KMS-11 (cell line): ENCODE data around the gene EXOC6B.

Experiments
- H2AFZ ChIP-seq: fragments of 200-600 bp; sonication (generic); 2 replicates; pipeline ENCODE4 v1.6.1; 2016; ENCODE audit warnings: antibody characterized with exemption, mixed run types, low read depth
- H3K27ac ChIP-seq: fragments of 200-600 bp; sonication (generic); 2 replicates; pipeline ENCODE4 v1.6.1; 2016; ENCODE audit warnings: mild to moderate bottlenecking, mixed run types
- H3K27me3 ChIP-seq: fragments of 200-600 bp; sonication (generic); 2 replicates; pipeline ENCODE4 v1.6.1; 2017; ENCODE audit warnings: mild to moderate bottlenecking, low read depth, mixed run types, moderate library complexity; ENCODE audit not compliant: insufficient read depth
- H3K36me3 ChIP-seq: fragments of 200-600 bp; sonication (generic); 2 replicates; pipeline ENCODE4 v1.6.1; 2017; ENCODE audit warnings: mild to moderate bottlenecking, mixed run types; ENCODE audit not compliant: insufficient read depth
- H3K4me1 ChIP-seq: fragments of 200-600 bp; sonication (generic); 2 replicates; pipeline ENCODE4 v1.6.1; 2016; ENCODE audit warnings: mild to moderate bottlenecking, low read depth, mixed run types; ENCODE audit not compliant: poor library complexity, severe bottlenecking
- H3K4me2 ChIP-seq: fragments of 200-600 bp; sonication (generic); 2 replicates; pipeline ENCODE4 v1.7.0; 2016; ENCODE audit warnings: mild to moderate bottlenecking, mixed run types
- H3K4me3 ChIP-seq: fragments of 200-600 bp; sonication (generic); IDR thresholded peaks from 2 replicates; pipeline ENCODE4 v1.6.1; 2017; ENCODE audit warnings: low read depth, low read length, mixed read lengths; ENCODE audit not compliant: insufficient read depth
- H3K79me2 ChIP-seq: fragments of 200-600 bp; sonication (generic); 2 replicates; pipeline ENCODE4 v1.6.1; 2016; ENCODE audit warnings: low read depth, mixed run types; ENCODE audit not compliant: insufficient read depth
- H3K9ac ChIP-seq: fragments of 200-600 bp; sonication (generic); 2 replicates; pipeline ENCODE4 v1.6.1; 2016; ENCODE audit warnings: mild to moderate bottlenecking, mixed run types
- H4K20me1 ChIP-seq: fragments of 200-600 bp; sonication (generic); 2 replicates; pipeline ENCODE4 v1.6.1; 2016; ENCODE audit warnings: mild to moderate bottlenecking, mixed run types; ENCODE audit not compliant: insufficient read depth
- CTCF ChIP-seq: fragments of 200-600 bp; sonication (generic); conservative IDR thresholded peaks from 2 replicates; pipeline ENCODE4 v1.6.1; 2017; ENCODE audit warnings: low read depth, mild to moderate bottlenecking, antibody characterized with exemption, low read length, moderate library complexity, mixed read lengths

The EXOC6B gene

GRCh38 chr2:72612614-72613160 is 213.1 kb downstream of the EXOC6B start:
- H3K4me1 ChIP-seq, result no peaks in the 10 kb centered on the region
- TF ChIP-seq CTCF, result no peak
- no peak overlapping the region for H3K4me3 ChIP-seq
- H3K27ac ChIP-seq, result no peak overlapping the region
- H3K36me3 ChIP-seq, result no peaks in the 10 kb centered on the region
- no peak overlapping the region for H2AFZ ChIP-seq
- H3K27me3 ChIP-seq, result no peaks in the 10 kb centered on the region
- H3K4me2 ChIP-seq, result no peak overlapping the region
- H3K79me2 ChIP-seq, result no peaks in the 10 kb centered on the region
- H4K20me1 ChIP-seq, result no peaks in the 10 kb centered on the region
- no peak overlapping the region for H3K9ac ChIP-seq

GRCh38 chr2:72607189-72607588 is 218.6 kb downstream of the EXOC6B start:
- Histone ChIP-seq H3K36me3 (no peaks in the 10 kb centered on the region), H3K4me1 (no peaks in the 10 kb centered on the region), H3K27ac (no peak overlapping the region), H3K27me3 (no peaks in the 10 kb centered on the region), H3K4me2 (no peak overlapping the region), H3K4me3 (no peak overlapping the region), H4K20me1 (no peaks in the 10 kb centered on the region), H2AFZ (no peak overlapping the region), H3K79me2 (no peaks in the 10 kb centered on the region), H3K9ac (no peak overlapping the region)
- no peak for TF ChIP-seq CTCF

- no peaks in the 10 kb centered on the region for H4K20me1 ChIP-seq
- H3K27ac ChIP-seq, result no peak overlapping the region
- no peaks in the 10 kb centered on the region for H3K4me1 ChIP-seq
- H3K4me2 ChIP-seq, result no peak overlapping the region
- no peak overlapping the region for H3K4me3 ChIP-seq
- H3K9ac ChIP-seq, result no peak overlapping the region
- H3K27me3 ChIP-seq, result no peaks in the 10 kb centered on the region
- no peak overlapping the region for H2AFZ ChIP-seq
- no peaks in the 10 kb centered on the region for H3K36me3 ChIP-seq
- H3K79me2 ChIP-seq, result no peaks in the 10 kb centered on the region
- peak; percentile 84 for TF ChIP-seq CTCF
Measured at GRCh38 chr2:72605836-72606442, 219.9 kb downstream of the EXOC6B start.

GRCh38 chr2:72604468-72604867 is 221.4 kb downstream of the EXOC6B start:
- no peak overlapping the region for H2AFZ ChIP-seq
- TF ChIP-seq CTCF, result no peak
- H3K4me1 ChIP-seq, result no peaks in the 10 kb centered on the region
- no peaks in the 10 kb centered on the region for H3K79me2 ChIP-seq
- no peaks in the 10 kb centered on the region for H3K27me3 ChIP-seq
- H3K27ac ChIP-seq, result no peak overlapping the region
- H3K4me2 ChIP-seq, result no peak overlapping the region
- H3K9ac ChIP-seq, result no peak overlapping the region
- no peaks in the 10 kb centered on the region for H4K20me1 ChIP-seq
- H3K36me3 ChIP-seq, result no peaks in the 10 kb centered on the region
- H3K4me3 ChIP-seq, result no peak overlapping the region
